GM03348 (cell line): Measurements from ENCODE around the gene RNASE11.
"Not testable (repeated sequence)": the region's sequence is repeated elsewhere in the genome, so short reads cannot be mapped to it uniquely, and the experiment has no call there.

Experiments used
- DNase-seq: peaks from one replicate; pipeline ENCODE4 v3.0.0; 2012; ENCODE audit warnings: low spot score

The RNASE11 gene

DNA sequence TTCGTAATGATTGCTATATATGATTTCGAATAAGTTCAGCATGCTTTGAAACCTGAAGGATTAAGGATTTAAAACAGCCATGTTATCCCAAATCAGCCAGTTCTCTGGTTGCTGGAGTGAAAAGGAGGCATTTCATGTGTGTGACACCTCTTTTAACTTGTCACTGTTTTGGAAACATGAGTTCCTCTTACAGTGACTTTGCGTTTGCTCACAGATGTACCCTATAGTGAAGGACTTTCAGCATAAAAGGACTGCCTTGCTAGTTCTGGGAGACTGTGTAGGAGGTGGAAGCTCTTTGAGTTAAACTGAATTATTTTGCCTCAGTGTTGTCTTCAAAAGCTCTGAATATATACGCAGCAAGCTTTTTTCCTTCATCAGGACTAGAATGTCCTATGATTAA, 7.6 kb downstream of the RNASE11 start:
- no peak for DNase-seq

DNA sequence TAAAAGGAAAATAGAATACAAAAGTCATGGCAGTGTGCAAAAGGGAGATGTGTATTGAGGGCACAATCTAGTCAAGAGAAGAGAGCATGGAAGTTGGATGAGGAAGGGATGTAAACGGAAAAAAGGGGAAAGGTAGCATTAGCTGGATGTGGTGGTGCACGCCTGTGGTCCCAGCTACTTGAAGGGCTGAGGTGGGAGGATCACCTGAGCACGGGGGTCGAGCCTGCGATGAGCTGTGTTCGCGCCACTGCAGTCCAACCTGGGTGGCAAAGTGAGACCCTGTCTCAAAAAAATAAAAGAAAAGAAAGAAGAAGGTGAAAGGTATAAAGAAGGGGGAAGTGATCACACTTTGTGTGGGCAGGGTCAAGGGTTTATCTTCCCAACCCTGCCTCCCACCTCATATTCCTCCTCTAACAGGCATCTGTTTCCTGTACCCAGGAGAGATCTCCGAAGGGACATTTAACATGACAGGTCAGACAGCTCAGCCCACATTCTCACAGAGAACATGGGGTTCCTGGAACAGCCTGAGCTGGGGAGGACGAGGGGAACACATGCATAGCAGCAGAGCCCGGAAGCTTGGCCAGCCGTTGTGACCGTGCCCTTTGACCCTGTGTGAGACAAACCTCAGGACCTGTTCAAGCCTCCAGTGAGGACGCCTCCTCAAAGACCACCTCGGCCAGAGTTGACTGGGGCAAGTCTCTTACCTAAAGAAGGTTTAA, 8.9 kb downstream of the RNASE11 start:
- no peak for DNase-seq

- no peak for DNase-seq
Observed at GRCh38 chr14:20578325-20578724, 9.5 kb downstream of the RNASE11 start.

DNA sequence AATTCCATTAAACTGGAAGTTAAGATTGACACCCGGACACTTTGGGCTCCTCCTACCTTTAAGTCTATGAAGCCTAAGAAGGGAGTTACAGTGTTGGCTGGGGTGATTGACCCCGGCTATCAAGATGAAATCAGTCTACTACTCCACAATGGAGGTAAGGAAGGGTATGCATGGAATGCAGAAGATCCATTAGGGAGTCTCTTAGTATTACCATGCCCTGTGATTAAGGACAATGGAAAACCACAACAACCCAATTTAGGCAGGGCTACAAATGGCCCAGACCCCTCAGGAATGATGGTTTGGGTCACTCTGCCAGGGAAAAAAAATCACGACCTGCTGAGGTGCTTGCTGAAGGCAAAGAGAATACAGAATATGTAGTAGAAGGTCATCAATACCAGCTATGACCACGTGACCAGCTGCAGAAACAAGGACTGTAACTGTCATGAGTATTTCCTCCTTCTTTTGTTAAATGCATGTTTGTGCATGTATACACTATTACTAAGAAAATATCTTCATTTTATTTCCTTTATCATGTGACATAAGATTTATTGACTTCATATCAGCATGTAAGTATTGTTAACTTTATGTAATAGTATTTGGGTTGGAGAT, 15.3 kb downstream of the RNASE11 start:
- not testable (repeated sequence) for DNase-seq

DNA sequence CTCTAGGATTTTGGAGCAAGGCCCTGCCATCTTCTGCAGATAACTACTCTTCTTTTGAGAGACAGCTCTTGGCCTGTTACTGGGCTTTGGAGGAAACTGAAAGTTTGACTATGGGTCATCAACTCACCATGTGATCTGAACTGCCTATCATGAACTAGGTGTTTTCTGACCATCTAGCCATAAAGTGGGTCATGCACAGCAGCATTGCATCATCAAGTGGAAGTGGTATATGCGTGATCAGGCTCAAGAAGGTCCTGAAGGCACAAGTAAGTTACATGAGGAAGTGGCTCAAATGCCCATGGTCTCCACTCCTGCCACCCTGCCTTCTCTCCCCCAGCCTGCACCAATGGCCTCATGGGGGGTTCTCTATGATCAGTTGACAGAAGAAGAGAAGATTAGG, 17.1 kb downstream of the RNASE11 start:
- not testable (repeated sequence) for DNase-seq

DNA sequence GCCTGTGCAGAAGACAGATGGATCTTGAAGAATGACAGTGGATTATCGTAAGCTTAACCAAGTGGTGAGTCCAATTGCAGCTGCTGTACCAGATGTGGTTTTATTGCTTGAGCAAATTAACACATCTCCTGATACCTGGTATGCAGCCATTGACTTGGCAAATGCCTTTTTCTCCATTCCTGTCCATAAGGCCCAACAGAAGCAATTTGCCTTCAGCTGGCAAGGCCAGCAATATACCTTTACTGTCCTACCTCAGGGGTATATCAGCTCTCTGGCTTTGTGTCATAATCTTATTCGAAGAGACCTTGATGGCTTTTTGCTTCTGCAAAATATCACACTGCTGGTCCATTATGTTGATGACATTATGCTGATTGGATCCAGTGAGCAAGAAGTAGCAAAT, 17.9 kb downstream of the RNASE11 start:
- DNase-seq: not testable (repeated sequence)

GRCh38 chr14:20569066-20569465, 18.7 kb downstream of the RNASE11 start:
- DNase-seq: no peak

GRCh38 chr14:20568393-20568792, 19.4 kb downstream of the RNASE11 start:
- no peak for DNase-seq

DNA sequence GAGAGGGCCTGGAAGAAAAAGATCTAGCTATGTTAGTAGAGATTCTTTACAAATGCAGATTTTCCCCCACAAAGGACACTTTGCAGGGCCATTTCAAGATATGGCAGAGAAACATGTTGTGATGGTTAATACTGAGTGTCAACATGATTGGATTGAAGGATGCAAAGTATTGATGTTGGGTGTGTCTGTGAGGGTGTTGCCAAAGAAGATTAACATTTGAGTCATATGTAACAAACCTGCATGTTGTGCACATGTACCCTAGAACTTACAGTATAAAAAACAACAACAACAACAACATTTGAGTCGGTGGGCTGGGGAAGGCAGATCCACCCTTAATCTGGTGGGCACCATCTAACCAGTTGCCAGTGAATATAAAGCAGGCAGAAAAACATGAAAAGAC, 20.6 kb downstream of the RNASE11 start:
- not testable (repeated sequence) for DNase-seq

DNA sequence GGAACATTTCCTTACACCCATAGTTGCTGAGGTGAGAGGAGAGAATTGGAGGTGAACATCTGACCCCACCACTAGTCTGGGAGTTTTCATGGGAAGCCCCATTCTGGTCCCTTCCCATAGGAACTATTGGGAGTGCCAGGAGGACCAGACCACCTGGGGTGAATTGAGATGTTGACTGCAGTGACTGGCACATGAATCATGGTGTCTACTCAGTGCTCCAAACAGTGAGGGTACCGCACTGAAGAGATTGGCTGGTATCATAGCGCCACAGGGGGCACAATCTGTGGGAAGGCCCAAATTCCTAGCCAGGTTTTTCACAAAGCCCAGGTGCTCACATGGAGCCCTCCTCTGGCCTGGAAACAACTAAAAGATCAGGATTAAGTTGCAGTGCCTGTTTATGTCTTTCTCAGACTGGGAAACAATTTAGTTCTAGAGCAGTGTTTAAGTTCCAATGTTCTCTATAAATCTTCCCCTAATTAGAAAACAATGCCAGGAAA, 23.3 kb downstream of the RNASE11 start:
- no peak for DNase-seq

- no peak for DNase-seq
Observed at GRCh38 chr14:20563971-20564370, 23.8 kb downstream of the RNASE11 start.

GRCh38 chr14:20560961-20561360, 26.8 kb downstream of the RNASE11 start, which contains the start of gene RNASE9:
Gene RNASE9 (minus strand): TSS chr14:20561047.
- no peak for DNase-seq

- no peak for DNase-seq
Observed at GRCh38 chr14:20559461-20559904, 28.3 kb downstream of the RNASE11 start.

- DNase-seq: no peak
Observed at GRCh38 chr14:20557212-20557542, 30.6 kb downstream of the RNASE11 start.

GRCh38 chr14:20556500-20557211, 31.1 kb downstream of the RNASE11 start:
- no peak for DNase-seq

GRCh38 chr14:20555845-20556244, 32.0 kb downstream of the RNASE11 start:
- no peak for DNase-seq

GRCh38 chr14:20553024-20553423, 34.8 kb downstream of the RNASE11 start:
- no peak for DNase-seq

- no peak for DNase-seq
Observed at GRCh38 chr14:20551606-20552005, 36.2 kb downstream of the RNASE11 start.

GRCh38 chr14:20550926-20551325, 36.9 kb downstream of the RNASE11 start:
- no peak for DNase-seq

- DNase-seq: no peak
Observed at GRCh38 chr14:20548414-20549158, 39.2 kb downstream of the RNASE11 start.

GRCh38 chr14:20546877-20547276, 40.9 kb downstream of the RNASE11 start:
- no peak for DNase-seq

- no peak for DNase-seq
Observed at GRCh38 chr14:20539906-20540305, 47.9 kb downstream of the RNASE11 start.
